NCI-H524 (cell line): ENCODE data around the gene HS3ST6.
"Not testable (repeated sequence)": the region's sequence is repeated elsewhere in the genome, so short reads cannot be mapped to it uniquely, and the experiment has no call there.

Experiments
- DNase-seq, 2 experiments: peaks; one replicate each; lab custom pipeline; 2025; lab: John Stamatoyannopoulos, UW

The HS3ST6 gene

DNA sequence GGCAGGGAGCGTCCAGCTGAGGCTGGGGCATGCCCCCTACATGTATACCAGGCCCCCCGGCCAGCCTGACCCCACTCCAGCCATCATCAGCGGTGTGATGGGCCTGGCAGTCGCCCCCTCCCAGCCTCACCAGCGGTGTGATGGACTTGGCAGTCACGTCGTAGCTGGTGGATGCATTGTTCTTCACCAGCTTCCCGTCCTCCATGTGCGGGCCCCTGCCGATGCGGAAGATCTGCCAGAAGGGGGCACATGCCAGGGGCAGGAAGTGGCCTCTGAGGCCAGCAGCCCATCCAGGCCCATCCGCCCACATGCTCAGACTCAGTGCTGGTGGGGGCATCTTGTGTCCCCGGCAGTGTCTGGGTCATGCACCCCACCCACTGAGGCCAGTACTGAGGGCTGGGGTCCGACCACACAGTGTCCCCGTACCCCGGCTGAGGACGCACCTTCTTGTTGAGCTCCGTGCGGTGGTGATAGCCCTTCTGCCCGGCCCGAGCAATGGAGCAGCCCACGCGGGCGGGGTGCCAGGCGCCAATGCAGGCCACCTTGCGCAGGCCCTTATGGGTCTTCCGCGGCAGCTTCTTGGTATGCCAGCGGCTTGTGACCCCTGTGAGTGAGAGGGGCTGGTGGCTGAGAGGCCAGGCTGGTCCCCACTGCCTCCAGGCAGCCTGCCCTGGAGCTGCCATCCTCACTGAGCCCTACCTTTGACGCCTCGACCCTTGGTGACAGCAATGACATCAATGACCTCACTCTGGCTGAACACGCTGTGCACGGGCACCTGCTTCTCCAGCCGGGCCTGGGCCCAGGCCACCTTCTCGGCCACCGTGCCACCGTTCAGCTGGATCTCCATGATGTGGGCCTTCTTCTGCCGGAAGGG lies 28.5 kb upstream of the HS3ST6 start:
- DNase-seq, result no peak

DNA sequence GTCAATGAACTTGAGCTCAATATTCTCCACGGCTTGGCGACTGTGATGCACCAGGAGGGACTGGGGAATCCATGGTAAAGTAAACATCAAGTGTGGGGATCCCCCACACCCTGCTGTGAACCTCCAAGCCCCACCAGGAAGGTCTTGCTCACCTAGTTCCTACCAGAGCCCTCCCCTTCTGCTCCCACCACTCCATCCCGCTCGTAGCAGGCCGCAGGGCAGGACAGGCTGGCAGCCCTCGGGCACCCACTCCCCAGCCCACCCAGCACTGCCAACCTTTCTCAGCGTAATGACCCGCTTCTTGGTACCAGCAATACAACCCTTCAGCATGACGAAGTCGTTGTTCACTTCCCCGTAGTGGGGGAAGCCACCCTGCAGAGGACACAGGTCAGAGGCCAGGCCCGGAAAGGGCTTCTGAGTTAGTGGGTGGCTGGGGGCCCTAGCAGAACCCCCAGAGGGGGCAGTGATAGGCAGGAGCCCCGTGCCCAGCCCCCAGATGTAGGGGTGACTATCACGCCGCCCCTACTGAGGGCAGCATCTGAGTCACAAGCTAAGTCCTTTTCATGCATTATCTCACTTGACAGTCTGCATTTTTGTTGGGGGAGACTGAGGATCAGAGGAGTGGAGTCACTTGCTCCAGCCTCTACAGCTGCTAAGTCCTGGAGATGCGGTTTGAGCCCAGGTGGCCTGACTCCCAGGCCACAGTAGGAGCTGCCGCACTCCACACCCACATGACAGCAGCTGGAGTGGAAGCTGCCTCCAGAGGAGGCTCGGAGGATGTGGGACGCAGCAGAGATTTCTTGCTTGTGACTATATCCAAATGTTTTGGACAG lies 27.6 kb upstream of the HS3ST6 start:
- DNase-seq, result no peak

- DNase-seq, result no peak
These were observed 26.5 kb upstream of the HS3ST6 start for GRCh38 chr16:1944612-1945199.

GRCh38 chr16:1942810-1943726 lies 24.9 kb upstream of the HS3ST6 start, which contains the start of gene MSRB1:
TSS of gene MSRB1 (minus strand) at chr16:1943199. CDS start at chr16:1943156, 43 bp downstream.
- DNase-seq, result peak; percentile 99 to 100

GRCh38 chr16:1942047-1942809 lies 24.0 kb upstream of the HS3ST6 start:
- DNase-seq, result no peak

- DNase-seq, result no peak
These were observed 23.2 kb upstream of the HS3ST6 start for GRCh38 chr16:1941162-1942046.

DNA sequence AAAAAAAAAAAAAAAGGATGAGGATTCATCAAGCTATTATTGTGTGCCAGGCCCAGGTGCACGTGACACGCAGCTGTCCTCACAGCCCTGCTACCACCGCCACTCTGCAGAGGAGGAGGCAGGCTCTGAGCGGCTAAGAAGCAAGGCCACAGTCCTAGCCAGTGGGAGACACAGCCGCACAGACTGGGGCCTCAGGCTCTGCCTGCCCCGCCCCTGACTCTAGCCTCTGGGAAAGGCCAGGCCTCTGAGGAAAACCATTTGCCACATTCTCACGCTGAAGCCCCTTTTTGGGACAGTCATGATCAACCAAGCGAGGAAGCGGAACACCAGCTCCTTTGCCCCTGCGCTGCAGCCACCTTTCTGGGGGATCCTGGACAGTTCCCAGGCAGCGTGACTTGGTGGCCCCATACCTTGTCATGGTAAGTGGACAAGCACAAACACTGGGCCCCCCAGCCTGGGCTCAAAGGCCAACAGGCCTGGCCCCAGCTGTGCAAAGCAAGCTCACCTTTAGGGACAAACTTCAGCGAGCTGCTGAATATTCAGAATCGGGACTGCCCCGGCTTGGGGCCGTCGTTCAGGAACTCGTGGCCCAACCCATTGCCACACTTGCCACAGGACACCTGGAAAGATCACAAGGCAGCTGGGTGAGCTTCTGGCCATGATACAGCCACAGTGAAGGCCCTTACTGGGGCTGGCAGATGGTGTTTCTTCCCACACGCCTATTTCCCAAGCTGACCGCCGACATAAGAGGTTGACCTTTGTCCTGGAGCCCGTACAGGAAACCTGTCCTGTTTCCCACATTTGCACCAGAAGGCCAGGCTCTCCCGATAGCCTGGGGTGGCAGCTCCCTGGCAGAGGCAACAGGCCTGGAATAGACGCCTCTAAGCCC lies 22.3 kb upstream of the HS3ST6 start:
- no peak for DNase-seq

- DNase-seq, result not testable (repeated sequence)
These were observed 21.6 kb upstream of the HS3ST6 start for GRCh38 chr16:1939833-1940232.

GRCh38 chr16:1938910-1939309 lies 20.7 kb upstream of the HS3ST6 start:
- no peak for DNase-seq

DNA sequence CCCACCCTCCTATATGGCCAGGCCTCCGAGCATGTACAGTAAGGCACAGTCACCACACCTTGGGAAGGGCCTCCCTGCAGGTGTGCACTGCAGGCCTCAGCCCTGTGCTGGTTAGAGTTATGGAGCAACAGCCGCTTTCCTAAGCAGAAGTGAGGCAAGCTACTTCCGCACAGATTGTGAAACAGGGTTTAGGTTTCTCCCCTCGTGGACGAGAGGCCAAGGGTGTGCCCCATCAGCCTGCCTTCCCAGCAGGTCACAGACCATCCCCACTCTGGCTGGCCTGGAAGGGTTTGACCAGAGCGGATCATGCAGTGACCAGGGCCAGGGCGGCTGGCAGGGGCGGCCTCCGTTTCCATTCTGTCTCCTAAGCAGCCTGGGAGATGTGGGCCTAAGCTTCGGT lies 20.1 kb upstream of the HS3ST6 start:
- DNase-seq, result no peak

DNA sequence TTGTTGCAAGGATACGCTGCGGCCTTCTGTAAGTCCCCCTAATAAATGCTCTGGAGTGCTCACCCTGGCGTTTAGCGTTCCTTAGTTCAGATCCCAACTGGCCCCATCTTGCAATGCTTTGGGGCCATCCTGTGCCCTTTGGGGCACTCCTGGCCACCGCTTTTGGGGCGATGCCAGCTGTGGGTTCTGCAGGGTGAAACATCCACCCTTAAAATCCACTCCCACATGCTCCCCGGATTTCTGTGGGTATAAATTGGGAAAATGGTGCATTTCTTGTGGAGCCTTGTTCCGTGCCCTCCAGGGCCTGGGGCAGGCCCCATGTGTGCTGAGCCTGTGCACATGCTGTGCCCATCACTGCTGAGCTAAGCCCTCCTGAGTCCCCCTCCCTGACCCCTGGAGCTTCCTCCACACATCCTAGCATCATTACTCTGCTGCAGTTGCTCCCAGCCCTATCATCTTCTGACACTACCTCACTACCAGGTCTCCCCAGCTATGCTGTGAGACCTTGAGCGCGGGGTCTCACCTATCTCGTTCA lies 18.8 kb upstream of the HS3ST6 start:
- DNase-seq, result no peak

GRCh38 chr16:1933097-1933661 lies 15.0 kb upstream of the HS3ST6 start:
- no peak for DNase-seq

DNA sequence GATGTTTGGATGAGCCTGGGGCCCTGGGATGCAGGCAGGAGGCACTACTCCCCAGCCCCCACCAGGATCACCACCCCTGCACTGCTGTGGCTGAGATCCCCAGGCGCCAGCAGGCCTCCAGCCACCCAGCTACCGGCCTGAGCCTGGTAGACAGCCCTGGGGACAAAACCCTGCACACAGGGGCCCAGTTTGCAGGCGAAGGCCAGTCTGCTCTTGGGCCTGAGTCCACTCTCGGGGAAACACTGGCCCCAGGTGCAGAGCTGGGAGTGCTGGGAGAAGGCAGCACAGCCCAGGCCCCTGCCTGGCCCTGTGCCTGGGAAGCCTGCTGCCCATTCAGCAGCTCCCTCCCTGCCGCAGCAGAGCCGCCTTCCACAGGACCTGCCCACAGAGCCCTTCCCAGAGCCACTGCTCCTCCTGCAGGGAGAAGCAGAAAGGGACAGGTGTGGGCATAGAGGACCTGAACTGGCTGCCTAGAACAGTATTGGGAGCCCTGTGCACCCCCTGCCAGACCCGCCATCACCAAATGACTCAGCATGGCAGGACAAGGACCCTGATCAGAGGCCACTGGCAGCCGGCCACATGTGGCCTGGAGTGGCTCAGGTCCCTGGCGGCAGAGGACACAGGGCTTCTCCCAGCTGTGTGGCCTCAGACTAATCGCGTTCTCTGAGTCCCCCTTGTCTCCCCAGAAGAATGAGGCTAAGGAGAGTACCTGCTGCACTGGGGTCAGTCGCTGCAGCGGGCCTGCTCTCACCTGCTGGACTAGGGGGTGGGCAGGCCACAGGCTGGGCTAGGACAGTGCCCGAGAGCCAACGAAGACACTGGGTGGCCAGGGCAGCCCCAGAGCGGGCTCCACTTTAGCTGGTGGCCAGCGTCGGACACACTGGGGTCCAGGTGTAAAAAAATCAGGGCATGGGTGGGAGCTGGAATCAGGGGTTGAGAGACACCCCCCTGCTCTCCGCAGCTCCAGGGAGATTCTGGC lies 14.1 kb upstream of the HS3ST6 start:
- peak in 1 of 2 experiments; percentile 27 for DNase-seq

DNA sequence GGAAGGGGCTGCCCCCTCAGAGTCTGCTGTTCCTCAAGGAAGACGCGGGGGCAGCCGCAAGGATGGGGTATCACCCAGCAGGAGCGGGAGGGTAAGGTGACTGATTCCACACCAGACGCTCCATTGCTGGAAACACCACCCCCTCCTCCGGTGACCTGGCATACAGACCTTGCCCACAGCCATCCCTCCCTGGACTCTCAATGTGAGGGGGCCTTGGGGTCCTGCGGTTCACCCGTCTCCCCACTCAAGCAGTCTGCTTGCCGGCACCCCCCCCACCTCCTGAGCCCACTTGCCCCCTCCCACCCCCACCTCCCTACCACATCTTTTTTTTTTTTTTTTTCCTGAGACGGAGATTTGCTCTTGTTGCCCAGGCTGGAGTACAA lies 12.1 kb upstream of the HS3ST6 start:
- DNase-seq, result no peak

DNA sequence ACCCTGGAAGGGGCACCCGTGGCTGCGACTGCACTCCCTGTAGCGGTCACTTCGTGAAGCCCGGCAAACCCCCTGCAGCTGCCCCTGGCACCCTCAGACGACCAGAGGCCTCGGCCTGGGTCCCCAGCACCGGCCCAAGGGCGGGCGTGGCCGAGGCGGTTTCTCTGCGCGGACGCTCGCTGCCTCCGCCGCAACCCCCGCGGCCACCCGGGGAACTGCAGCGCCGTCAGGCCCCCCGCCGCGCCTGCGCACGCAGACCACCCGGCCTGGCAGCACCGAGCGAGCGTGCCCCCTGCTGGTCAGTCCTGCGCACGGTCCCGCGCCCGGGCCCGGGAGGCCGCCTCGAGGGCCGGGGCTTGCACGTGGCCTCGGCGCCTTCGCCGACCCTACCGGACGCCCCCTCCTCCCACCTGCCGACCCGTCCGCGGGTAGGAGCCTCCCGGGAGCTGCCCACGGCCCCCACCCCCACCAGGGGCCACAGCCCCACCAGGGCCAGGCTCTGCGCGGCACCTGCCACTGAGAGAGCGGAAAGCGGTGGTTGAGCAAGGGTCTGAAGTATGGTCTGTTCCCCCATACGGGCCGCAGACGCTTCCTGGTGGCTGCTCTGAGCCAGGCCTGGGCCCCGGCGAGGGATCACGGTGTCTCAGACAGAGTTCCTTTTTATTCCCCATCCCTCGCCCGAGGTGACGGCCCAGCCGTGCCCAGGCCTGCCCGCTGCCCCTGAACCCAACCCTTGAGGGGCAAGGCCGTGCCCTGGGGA lies 11.5 kb upstream of the HS3ST6 start:
- DNase-seq, result peak; percentile 43 to 82

- no peak for DNase-seq
These were observed 10.9 kb upstream of the HS3ST6 start for GRCh38 chr16:1929105-1929504.
